ENCODE measurements around the gene SMIM33. TPM values are rescaled to one million over a fixed set of nuclear protein-coding genes. Genes with fewer than 3 reads are reported as not detected.
"Not testable (repeated sequence)": the region's sequence is repeated elsewhere in the genome, so short reads cannot be mapped to it uniquely, and the experiment has no call there.

SMIM33 gene
- total RNA-seq, 4 donors from 2014 or later = 0.40 to 1.7 (median 0.99) TPM

DNA sequence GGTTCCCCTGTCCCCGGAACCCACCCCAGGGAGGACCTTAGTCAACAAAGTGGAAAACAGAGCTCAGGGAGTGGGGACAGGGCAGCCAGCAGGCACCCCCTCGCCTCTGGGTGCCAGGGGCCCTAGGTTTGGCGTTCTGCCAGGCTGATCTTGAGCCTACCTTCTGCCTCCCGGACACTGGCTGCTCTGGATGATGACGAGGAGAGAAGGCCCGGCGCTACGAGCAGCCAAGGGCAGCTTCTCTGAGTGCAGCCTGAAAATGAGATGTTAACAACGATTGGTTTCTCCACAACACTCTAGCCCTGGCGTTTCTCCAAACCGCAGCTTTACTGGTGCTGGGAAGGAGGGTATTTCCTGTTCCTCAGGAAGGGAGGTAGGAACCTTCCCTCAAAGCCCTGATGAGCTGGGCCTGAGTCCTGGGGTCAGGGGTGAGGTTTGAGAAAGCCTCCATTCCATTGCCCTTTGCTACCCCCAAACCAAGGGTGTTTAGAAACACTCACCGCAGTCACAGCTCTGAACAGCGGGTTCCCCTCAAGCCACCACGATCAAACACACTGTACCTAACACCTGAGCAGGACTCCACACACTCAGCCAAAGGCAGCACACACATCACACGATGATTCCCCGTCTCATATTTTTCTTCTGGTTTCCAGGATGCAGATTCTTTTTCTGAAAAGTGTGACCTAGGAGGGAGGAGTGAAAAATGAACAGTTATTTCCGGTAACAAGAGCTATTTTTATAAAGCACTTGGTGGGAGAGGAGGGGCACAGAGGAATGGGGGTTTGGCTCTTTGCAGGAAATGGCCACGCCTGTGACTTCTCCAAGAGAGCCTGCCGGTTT lies 11.5 kb downstream of the SMIM33 start, which contains the start of gene STING1:
Gene STING1 (minus strand): TSS at position 709 of the 840 bp plus-strand sequence. CDS start 1,054 bp downstream, outside the sequence.
- DNase-seq = peak; percentile 63 to 87 (median 63)
- H3K4me3 ChIP-seq = peak within 1 kb of the TSS; percentile 34 to 55 (median 44)
- H3K4me1 ChIP-seq = peaks cover 0 to 26% (median 0%) of the 10 kb centered on the region in 4 donors
- peaks cover 0 to 12% (median 0%) of the 10 kb centered on the region in 3 donors for H3K36me3 ChIP-seq
- no peaks in the 10 kb centered on the region for H3K27me3 ChIP-seq
- TF ChIP-seq, protein P1, sequence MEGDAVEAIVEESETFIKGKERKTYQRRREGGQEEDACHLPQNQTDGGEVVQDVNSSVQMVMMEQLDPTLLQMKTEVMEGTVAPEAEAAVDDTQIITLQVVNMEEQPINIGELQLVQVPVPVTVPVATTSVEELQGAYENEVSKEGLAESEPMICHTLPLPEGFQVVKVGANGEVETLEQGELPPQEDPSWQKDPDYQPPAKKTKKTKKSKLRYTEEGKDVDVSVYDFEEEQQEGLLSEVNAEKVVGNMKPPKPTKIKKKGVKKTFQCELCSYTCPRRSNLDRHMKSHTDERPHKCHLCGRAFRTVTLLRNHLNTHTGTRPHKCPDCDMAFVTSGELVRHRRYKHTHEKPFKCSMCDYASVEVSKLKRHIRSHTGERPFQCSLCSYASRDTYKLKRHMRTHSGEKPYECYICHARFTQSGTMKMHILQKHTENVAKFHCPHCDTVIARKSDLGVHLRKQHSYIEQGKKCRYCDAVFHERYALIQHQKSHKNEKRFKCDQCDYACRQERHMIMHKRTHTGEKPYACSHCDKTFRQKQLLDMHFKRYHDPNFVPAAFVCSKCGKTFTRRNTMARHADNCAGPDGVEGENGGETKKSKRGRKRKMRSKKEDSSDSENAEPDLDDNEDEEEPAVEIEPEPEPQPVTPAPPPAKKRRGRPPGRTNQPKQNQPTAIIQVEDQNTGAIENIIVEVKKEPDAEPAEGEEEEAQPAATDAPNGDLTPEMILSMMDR (IDR thresholded peaks at IDR 0.05) = no peak
- no peak for TF ChIP-seq POLR2A (IDR thresholded peaks at IDR 0.05)
- peak within 1 kb of the TSS; percentile 74 to 93 (median 87) for H3K27ac ChIP-seq
- no peaks in the 10 kb centered on the region for H3K9me3 ChIP-seq

DNA sequence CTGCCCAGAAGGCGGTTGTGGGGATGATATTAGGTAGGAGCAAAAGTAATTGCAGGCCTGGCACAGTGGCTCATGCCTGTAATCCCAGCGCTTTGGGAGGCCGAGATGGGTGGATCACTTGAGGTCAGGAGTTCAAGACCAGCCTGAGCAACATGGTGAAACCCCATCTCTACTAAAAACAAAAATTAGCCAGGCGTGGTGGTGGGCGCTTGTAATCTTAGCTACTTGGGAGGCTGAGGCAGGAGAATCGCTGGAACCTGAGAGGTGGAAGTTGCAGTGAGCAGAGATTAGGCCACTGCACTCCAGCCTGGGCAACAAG lies 12.0 kb downstream of the SMIM33 start:
- H3K27ac ChIP-seq = peak overlapping the region; percentile 74 to 93 (median 87)
- peak in 1 of 3 donors; percentile 7 for DNase-seq
- not testable (repeated sequence) for H3K9me3 ChIP-seq, H3K27me3 ChIP-seq, H3K36me3 ChIP-seq
- peak overlapping the region in 3 of 4 donors; percentile 34 to 55 (median 55) for H3K4me3 ChIP-seq
- H3K4me1 ChIP-seq = peaks cover 0 to 26% (median 0%) of the 10 kb centered on the region in 4 donors

DNA sequence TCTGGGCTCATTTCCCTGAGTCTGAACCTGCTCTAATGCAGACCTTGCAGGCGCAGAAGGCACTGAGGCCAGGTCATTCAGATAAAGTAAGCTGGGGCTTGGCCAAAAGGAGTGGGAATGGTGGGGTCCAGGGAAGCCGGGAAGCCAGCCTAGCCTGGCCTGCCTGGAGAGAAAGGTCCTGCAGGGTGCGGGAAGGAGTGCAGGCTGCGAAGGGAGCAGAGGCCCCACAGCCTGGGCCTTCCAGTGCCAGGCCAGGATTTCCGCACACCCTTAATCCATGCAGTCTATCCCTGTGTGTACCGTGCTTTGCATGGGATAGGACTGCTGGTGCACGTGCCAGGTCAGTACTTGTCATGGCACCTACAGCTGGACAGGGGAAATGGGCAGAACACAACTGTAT lies 15.4 kb downstream of the SMIM33 start:
- Histone ChIP-seq H3K9me3 (no peaks in the 10 kb centered on the region), H3K27me3 (no peaks in the 10 kb centered on the region), H3K27ac (no peak overlapping the region), H3K36me3 (no peaks in the 10 kb centered on the region), H3K4me3 (no peak overlapping the region), H3K4me1 (peaks cover 0 to 11% (median 0%) of the 10 kb centered on the region in 4 donors)
- DNase-seq = no peak
- TF ChIP-seq, protein P1 (IDR thresholded peaks at IDR 0.05) = no peak
- TF ChIP-seq POLR2A (IDR thresholded peaks at IDR 0.05) = no peak

DNA sequence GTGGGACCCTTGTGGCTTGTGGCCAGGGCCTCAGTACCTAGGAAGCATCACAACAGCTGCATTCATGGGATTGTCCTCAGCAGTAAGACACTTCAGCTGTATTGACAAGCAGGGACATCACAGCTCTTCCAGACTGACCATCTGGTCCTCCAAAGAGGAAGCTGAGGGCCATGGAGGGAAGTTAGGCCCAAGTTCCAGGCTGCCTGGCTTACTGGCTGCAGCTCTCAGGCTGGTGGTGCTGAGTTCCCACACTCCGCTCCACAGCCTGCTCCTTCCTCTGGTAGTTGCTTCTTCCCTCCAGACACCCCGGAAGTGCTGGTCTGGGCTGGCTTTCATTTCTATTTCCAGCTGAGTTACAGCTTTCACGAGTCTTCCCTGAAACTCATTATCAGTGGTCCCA lies 17.5 kb downstream of the SMIM33 start:
- peaks cover 0 to 9% (median 0%) of the 10 kb centered on the region in 4 donors for H3K4me1 ChIP-seq
- peak overlapping the region in 1 of 4 donors; percentile 7 for H3K27ac ChIP-seq
- TF ChIP-seq, protein P1 (IDR thresholded peaks at IDR 0.05) = no peak
- TF ChIP-seq POLR2A (IDR thresholded peaks at IDR 0.05) = no peak
- H3K4me3 ChIP-seq = no peak overlapping the region
- no peaks in the 10 kb centered on the region for H3K36me3 ChIP-seq
- peak in 1 of 3 donors; percentile 58 for DNase-seq
- no peaks in the 10 kb centered on the region for H3K27me3 ChIP-seq
- no peaks in the 10 kb centered on the region for H3K9me3 ChIP-seq

DNA sequence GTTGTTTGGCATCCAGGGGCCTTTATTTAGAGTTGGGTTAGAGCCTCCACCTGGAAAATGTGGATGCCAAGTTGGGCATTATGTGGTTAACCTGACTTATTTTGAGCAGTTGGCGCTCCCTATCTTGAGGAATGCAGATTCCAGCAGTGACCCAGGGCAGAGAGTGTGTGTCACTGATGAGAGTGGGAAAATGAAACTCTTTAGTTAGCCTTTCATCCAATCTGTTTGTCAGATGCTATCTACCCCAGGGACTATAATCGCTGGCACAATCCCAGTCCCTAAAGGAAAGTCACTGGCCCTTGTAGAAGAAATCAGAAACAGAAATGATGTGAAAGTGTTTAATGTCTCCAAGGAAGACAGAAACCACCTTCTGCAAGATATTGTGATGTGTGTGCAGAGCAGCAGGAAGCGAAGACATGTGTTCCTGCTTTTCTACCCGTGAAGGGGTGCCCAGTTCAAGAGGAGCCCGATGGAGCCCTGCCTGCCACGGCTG lies 21.9 kb downstream of the SMIM33 start:
- TF ChIP-seq POLR2A (IDR thresholded peaks at IDR 0.05) = no peak
- TF ChIP-seq, protein P1 (IDR thresholded peaks at IDR 0.05) = no peak
- H3K36me3 ChIP-seq = no peaks in the 10 kb centered on the region
- DNase-seq = no peak

DNA sequence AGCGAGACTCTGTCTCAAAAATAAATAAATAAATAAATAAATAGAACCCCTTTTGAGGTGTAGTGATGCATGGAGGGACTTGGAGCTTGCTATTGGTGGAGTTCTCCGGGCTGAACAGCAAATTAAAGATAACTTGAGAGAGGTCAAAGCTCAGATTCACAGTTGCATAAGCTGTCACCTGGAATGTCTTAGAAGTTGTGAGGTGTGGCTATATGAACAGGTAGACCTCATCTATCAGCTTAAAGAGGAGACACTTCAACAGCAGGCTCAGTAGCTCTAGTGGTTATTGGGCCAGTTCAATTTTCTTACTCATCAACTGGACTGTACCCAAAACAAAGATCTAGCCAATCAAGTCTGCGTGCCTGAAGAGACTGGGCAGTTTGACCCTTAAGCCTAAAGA lies 23.5 kb downstream of the SMIM33 start:
- H3K4me1 ChIP-seq = peaks cover 0 to 9% (median 0%) of the 10 kb centered on the region in 4 donors
- H3K36me3 ChIP-seq = no peaks in the 10 kb centered on the region
- no peaks in the 10 kb centered on the region for H3K27me3 ChIP-seq
- H3K4me3 ChIP-seq = no peak overlapping the region
- H3K9me3 ChIP-seq = no peaks in the 10 kb centered on the region
- no peak for TF ChIP-seq POLR2A (IDR thresholded peaks at IDR 0.05)
- TF ChIP-seq, protein P1 (IDR thresholded peaks at IDR 0.05) = no peak
- no peak overlapping the region for H3K27ac ChIP-seq
- no peak for DNase-seq

More for the DNA sequence above, 21.9 kb downstream of the SMIM33 start:
- Histone ChIP-seq H3K4me3 (no peak overlapping the region), H3K27ac (peak overlapping the region in 1 of 4 donors; percentile 14), H3K4me1 (peaks cover 0 to 9% (median 0%) of the 10 kb centered on the region in 4 donors), H3K9me3 (no peaks in the 10 kb centered on the region), H3K27me3 (no peaks in the 10 kb centered on the region)
